ENCODE data around the gene PDE4D.
"Not testable (repeated sequence)": the region's sequence is repeated elsewhere in the genome, so short reads cannot be mapped to it uniquely, and the experiment has no call there.

Gene PDE4D

DNA sequence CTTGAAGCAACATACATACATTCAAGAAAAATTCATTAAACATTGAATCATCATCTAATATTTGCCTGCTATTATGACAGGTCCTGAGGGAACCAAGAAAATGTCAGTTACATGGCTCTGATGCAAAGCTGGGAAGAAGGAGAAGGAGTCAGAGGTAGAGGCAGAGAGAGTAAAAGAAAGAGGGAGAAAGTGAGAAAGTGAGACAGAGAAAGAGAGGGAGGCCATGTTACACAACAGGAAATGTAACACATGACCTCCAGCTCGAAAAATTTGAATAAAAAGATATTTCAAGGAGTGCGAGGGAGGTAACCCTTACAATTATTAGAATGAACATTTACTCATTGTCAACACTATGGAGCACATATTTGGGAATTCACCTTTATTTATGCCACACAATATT is 189.7 kb downstream of the PDE4D start:
- DNase-seq (ENCODE audit: low read depth), result no peak

DNA sequence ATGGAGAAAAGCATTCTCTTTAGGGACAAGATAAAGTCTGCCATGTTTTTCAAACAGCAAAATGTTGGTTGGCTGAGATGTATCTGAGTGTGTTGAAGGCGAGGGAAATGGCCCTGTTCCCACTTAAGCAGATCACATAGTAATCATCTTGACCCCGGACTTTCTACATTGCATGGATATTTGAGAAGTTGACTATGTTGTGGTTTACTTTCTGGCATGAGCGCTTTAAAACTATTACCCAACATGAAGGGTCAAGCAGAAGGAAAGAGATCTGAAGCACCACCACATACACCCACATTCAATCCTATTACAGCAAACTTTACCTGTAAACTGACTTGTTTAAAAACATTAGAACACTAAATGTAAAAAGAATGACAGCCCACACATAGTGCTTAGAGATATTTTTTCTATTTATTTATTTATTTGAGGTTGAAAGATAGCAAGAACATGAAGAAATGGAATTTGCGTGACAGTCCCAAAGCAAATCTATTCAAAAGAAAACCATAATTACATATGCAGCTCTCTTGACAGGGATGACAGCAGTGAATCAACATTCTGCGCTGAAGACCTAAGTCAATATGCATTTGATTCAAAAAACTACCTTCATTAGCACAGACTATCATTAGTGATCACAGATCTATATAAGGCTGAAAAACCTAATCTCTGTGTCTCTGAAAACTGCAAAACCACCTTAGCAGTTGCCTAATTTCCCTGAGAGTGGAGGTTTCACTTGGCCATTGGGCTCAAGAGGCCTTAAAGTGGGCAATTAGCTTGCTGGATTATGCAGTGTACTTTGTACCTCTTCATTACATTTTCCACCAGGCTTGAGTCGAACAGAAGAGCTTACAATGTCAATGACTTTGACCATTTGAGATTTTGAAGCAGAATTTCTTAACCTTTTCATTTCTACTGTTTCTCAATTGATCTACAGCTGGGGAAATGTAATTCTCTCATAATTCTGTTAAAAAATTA is 195.0 kb downstream of the PDE4D start:
- DNase-seq (ENCODE audit: low read depth), result peak; percentile 97

DNA sequence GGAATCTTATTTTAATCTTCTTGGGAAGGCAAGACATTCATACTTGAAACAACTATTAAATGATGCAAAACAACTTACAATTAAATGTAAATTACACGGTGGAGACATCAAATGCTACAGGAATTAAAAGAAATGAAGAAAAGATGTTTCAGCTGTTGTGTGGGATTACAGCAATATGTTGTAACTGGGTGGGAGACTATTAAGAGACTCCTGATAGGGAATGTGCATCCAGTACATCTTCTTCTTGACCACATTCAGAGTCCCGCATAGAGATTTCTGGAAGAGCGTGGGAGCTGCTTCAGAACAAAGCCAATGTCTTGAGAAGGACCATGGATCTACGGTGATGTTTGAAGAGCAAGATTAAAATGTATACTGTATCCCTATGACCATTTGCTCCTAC is 199.1 kb downstream of the PDE4D start:
- DNase-seq (ENCODE audit: low read depth), result no peak

DNA sequence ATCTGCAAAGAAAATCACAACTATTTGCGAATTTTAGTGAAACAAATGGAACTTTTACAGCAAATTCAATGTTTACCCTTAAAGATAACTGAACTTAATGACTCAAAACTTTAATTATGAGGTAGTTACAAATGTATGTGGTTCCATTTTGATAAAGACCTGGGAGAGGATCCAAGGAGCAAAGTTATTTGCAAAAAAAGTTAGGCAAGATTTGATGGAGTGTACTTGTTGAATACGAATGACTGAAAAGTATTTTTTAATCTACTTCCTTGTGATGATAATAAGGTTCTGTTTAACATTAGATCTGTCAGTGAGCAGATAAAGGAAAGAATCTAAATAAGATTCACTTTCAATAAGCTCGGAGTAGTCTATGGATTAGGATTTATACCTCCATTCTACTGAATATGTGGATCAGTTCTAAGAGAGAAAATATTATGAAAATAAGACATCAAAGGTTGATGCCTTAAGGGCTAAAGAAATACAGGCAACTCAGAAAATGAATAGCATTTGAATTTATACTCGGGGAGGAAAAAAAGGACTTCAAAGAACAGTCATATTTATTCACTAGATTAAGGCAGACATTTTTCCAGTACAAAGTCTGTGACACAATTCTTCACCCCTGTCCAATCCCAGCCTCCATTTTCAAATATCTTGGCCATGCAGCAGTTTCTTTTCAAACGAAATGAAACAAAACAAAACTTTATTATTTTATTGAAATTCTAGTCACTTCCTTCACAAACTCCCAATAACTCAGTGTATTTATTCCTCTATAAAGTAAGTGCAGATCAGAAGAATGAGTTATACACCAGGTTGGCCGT is 199.8 kb downstream of the PDE4D start:
- DNase-seq (ENCODE audit: low read depth), result no peak

GRCh38 chr5:59685793-59686192 is 207.7 kb downstream of the PDE4D start:
- peak; percentile 81 for DNase-seq (ENCODE audit: low read depth)

DNA sequence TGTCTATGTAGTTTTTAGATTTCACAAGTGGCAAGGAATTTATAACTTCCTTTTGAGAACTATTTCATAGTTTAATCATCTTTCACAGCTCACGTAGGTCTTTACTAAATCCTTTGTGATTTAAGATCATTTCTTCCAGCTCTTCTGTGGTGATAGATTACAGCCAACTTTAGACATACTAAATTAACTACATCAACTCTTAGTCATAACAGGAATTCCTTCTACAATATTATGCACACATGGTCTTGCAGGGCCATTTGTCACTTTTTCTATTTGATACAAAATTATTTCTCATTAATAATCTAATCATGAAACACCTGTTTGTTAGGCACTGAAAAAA is 208.4 kb downstream of the PDE4D start:
- peak; percentile 67 for DNase-seq (ENCODE audit: low read depth)

DNA sequence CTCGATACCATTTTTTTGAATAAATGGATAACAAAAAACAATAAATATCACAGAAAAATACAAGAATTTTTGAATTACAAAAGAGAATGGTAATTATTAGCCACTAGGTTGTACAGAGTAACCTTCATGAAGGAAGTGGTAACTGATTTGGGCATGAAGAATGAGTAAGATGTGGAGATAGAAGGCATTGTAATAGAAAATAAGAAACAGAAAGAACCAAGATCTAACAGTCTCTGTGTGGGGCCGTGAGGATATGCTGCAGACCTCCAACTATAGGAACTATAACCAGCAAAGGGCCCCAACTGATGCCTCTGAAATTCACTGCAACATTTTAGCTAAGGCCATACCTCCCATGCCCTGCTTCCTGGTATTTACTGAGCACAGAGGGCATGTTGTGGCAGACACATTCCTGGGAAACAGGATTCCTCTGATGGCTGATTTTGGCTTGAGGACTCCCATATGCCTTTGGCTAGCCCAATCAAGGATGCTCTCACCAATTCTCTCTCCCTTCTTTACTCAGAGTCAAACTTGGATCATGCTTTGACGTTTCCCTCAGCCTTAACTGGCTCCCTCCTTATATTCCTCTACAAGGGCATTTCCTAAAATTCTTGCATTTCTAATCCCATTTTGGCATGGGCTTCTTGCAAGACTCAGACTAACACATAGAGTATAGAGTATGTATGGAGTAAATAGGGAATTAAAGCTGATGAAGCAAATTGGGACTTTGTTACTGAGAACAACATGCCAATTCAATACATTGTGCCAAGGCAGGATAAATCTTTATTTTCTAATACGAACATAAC is 208.9 kb downstream of the PDE4D start:
- no peak for DNase-seq (ENCODE audit: low read depth)

DNA sequence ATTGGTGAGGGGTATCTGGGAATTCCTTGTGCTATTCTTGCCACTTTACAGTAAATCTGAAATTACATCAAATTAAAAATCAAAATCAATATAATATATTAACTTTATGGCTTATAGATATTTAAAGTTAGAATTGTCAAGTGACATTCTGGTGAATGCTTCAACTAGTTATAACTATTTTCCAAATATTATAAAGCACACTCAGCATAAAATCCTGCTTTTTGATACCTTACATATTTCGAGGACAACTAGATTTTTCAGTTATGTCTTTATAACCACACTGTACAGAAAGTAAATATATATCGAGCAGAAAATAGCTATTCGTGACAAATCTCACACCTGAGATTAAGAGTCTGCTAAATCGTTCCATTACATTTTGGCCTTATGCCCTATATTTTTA is 210.2 kb downstream of the PDE4D start:
- no peak for DNase-seq (ENCODE audit: low read depth)

DNA sequence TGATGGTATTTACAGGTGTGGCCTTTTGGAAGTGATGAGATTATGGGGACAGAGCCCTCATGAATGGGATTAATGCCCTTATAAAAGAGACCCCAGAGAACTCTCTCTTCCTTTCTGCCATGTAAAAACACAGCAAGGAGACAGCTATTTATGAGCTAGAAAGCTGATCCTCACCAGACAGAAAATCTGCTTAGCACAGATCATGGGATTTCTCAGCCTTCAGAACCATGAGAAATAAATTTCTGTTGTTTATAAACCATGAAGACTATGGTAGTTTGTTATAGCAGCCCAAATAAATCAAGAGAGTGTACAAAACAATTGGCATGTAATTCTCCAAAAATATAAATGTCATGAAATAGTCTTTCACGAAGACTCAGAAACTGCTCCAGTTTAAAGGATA is 211.0 kb downstream of the PDE4D start:
- no peak for DNase-seq (ENCODE audit: low read depth)

DNA sequence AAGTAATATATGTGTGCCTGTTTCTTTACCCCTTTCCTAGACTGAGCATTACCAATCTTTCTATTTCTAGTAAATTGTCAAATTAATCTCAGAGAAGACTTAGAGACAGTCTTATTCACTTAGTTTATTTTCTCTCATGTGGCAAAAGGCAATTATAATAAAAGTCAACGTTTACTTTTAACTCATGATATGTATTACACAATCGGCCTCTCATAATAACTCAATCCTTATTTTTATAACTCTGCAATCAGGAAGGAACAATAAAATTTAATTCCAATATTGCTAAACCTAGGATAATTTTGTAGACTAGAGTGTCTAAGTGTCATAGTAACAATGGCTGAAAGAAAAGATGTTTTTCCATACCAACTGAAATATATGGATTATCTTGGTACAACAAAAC is 214.6 kb downstream of the PDE4D start:
- no peak for DNase-seq (ENCODE audit: low read depth)

GRCh38 chr5:59674763-59675162 is 218.8 kb downstream of the PDE4D start:
- no peak for DNase-seq (ENCODE audit: low read depth)

DNA sequence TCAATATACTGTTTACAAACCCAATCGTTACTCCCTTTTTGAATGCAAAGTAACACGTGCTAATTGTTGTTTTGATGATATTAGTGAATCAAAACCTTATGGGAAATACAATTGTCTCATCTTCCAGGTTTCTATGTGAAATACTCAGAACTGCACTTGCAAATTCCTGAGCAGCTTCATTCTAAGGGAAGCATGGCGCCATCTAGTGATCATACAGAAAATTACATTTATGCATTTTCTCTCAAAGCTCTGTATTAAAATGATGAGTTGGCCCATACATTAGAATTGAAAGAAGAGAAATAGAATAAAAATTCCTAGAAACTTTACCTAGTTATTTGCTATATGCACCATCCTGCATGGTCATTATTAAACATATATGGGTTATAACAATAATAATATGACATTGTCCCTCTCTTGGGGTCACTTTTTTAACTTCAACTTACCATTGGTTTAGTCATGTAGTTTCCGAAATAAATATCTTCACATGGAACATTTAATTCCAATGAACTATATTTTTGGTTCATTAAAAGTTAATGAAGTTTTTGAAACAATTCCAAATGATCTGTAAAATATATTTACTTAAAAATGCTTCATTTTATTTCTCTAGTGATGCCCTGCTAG is 220.0 kb downstream of the PDE4D start:
- DNase-seq (ENCODE audit: low read depth), result peak; percentile 68

- DNase-seq (ENCODE audit: low read depth), result no peak
These were observed 227.0 kb downstream of the PDE4D start for GRCh38 chr5:59666440-59667068.

GRCh38 chr5:59665832-59666203 is 227.7 kb downstream of the PDE4D start:
- not testable (repeated sequence) for DNase-seq (ENCODE audit: low read depth)

- DNase-seq (ENCODE audit: low read depth), result peak; percentile 64
These were observed 228.3 kb downstream of the PDE4D start for GRCh38 chr5:59665086-59665831.

DNA sequence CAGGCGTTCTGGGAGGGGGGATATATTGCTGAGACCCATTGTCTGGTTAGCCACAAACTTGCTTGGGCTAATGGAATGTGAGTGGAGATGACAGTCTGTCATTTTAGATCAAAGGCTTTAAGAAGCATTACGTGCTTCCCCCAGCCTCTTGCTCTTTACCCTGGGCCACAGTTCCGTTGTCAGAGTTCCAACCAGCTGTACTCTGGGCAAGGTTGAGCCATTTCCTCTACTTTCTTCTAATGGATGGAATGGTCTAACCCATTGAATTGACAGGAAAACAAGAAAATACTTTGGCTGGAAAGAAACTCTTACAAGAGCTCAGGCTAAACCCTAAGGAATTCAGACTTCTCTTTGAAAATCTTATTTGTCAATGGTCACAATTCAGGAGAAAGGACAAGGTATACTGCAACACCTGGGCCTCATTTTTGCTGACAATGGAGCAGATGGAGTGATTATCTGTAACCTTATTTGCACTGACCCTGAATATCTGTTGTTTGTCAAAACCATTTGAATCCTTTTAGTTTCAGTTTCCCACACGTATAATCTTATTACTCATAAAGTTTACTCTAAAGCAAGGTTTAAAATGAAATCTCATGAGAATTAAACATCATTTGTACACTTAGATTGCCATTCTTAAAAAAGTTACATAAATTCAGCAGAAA is 231.4 kb downstream of the PDE4D start:
- peak; percentile 75 for DNase-seq (ENCODE audit: low read depth)

DNA sequence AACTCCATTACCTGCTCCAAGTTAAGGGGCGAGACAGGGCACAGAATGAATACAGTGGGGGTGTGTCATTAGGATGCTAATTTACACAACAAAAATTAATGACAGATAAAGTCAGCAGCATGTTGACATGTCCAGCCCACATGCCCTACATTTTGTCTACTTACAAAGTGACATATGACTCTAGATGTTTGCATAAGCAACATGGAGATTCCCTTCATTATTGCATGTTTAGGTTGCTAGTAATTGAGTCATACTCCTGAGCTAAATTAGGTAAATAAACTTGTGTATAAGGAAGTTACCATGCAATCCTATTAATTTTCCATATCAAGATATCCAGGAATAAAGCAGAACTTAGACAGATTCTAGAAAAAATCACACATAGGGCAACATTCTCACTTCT is 232.2 kb downstream of the PDE4D start:
- DNase-seq (ENCODE audit: low read depth), result peak; percentile 45

- DNase-seq (ENCODE audit: low read depth), result peak; percentile 64
These were observed 232.8 kb downstream of the PDE4D start for GRCh38 chr5:59660737-59661136.

- peak; percentile 56 for DNase-seq (ENCODE audit: low read depth)
These were observed 236.9 kb downstream of the PDE4D start for GRCh38 chr5:59656351-59657254.

All from iris pigment epithelial cell (primary cell).